B cell (primary cell): ENCODE measurements around the gene MYG1. TPM values are rescaled to one million over a fixed set of nuclear protein-coding genes. Genes with fewer than 3 reads are reported as not detected.

Source experiments
- ATAC-seq: fragments of 200-7000 bp; cut with Tn5 transposase; one replicate; pipeline ENCODE4 v1.10.0; 2021; ENCODE audit warnings: low read depth, mild to moderate bottlenecking, moderate number of reproducible peaks, moderate library complexity
- CTCF ChIA-PET: fragments of 350-600 bp; sonication (Branson Sonifier 250); formaldehyde crosslinking; loops from one replicate; lab custom pipeline; 2021; ENCODE audit warnings: antibody characterized with exemption, inconsistent platforms; lab: Charles Lee
- POLR2A ChIA-PET: fragments of 350-600 bp; sonication (Branson Sonifier 250); formaldehyde crosslinking; loops from one replicate; lab custom pipeline; 2021; ENCODE audit warnings: antibody characterized with exemption; lab: Charles Lee
- DNase-seq: peaks from one replicate; pipeline ENCODE4 v3.0.0; 2013
- H2AFZ ChIP-seq: 2 replicates; pipeline ENCODE4 v1.6.1; 2012; ENCODE audit warnings: mild to moderate bottlenecking, low read depth, low read length; ENCODE audit not compliant: insufficient read depth, poor library complexity, severe bottlenecking
- H3K27ac ChIP-seq, 2 donors: 1 replicate in 1 of 2; 2 replicates in 1 of 2; pipeline ENCODE4 v1.5.1; 2012 to 2013; ENCODE audit warnings: low read length in 2 of 2, mild to moderate bottlenecking in 2 of 2, moderate library complexity in 1 of 2
- H3K27me3 ChIP-seq, 4 experiments: fragments of 200-600 bp in 1 of 4; sonication (generic) in 1 of 4; replicated peaks in 1 of 4; 1 replicate in 2 of 4; 2 replicates in 2 of 4; pipeline versions ENCODE4 v1.6.1 to v1.7.0; 2013 to 2016; ENCODE audit warnings: low read length in 3 of 4, mild to moderate bottlenecking in 2 of 4, mixed read lengths in 1 of 4, moderate library complexity in 1 of 4; ENCODE audit not compliant: insufficient read depth in 4 of 4, control insufficient read depth in 3 of 4; ENCODE audit errors: control extremely low read depth in 1 of 4
- H3K36me3 ChIP-seq, 2 experiments: replicated peaks in 1 of 2; 1 replicate in 1 of 2; 2 replicates in 1 of 2; pipeline versions ENCODE4 v1.6.1 to v1.7.1; 2013; ENCODE audit warnings: low read length in 1 of 2; ENCODE audit not compliant: insufficient read depth in 2 of 2, control insufficient read depth in 1 of 2; ENCODE audit errors: control extremely low read depth in 1 of 2, extremely low read depth in 1 of 2
- H3K4me1 ChIP-seq, 2 donors: fragments of 200-600 bp in 1 of 2; sonication (generic) in 1 of 2; 1 replicate in 1 of 2; 2 replicates in 1 of 2; pipeline versions ENCODE4 v1.5.1 to v1.6.1; 2013 to 2017; ENCODE audit warnings: low read length in 2 of 2; ENCODE audit not compliant: control insufficient read depth in 2 of 2, insufficient read depth in 2 of 2
- H3K4me2 ChIP-seq: replicated peaks from 2 replicates; pipeline ENCODE3; 2012; ENCODE audit warnings: mild to moderate bottlenecking, low read depth, low read length; ENCODE audit not compliant: poor library complexity, severe bottlenecking
- H3K4me3 ChIP-seq, 5 experiments: fragments of 200-600 bp in 1 of 5; sonication (generic) in 1 of 5; 1 replicate in 3 of 5; 2 replicates in 2 of 5; pipeline versions ENCODE4 v1.5.1 to v1.7.0; 2011 to 2016; ENCODE audit warnings: low read length in 4 of 5, mild to moderate bottlenecking in 4 of 5, low read depth in 2 of 5, control low read depth in 1 of 5, moderate library complexity in 1 of 5; ENCODE audit not compliant: insufficient read depth in 1 of 5; ENCODE audit errors: control extremely low read depth in 1 of 5, extremely low read depth in 1 of 5
- H3K79me2 ChIP-seq: fragments of 200-600 bp; sonication (generic); one replicate; pipeline ENCODE4 v1.6.0; 2016; ENCODE audit warnings: low read length; ENCODE audit not compliant: control insufficient read depth, insufficient read depth
- H3K9ac ChIP-seq: fragments of 200-600 bp; sonication (generic); 2 replicates; pipeline ENCODE4 v1.6.1; 2017; ENCODE audit warnings: mild to moderate bottlenecking, low read length, moderate library complexity
- H3K9me3 ChIP-seq, 3 donors: one replicate each; pipeline versions ENCODE4 v1.6.1 to v1.7.1; 2013; ENCODE audit warnings: low read length in 2 of 3; ENCODE audit not compliant: control insufficient read depth in 2 of 3, insufficient read depth in 1 of 3; ENCODE audit errors: control extremely low read depth in 1 of 3
- H4K20me1 ChIP-seq: 2 replicates; pipeline ENCODE4 v1.6.0; 2012; ENCODE audit warnings: mild to moderate bottlenecking, low read length; ENCODE audit not compliant: insufficient read depth, control insufficient read depth, poor library complexity, severe bottlenecking
- H3K27ac Mint-ChIP-seq: one replicate; pipeline ENCODE4 v1.8.0; 2021; ENCODE audit warnings: mixed read lengths
- H3K27me3 Mint-ChIP-seq: one replicate; pipeline ENCODE4 v1.8.0; 2021; ENCODE audit warnings: mixed read lengths
- H3K4me1 Mint-ChIP-seq: one replicate; pipeline ENCODE4 v1.8.0; 2021; ENCODE audit warnings: mixed read lengths
- H3K4me3 Mint-ChIP-seq: one replicate; pipeline ENCODE4 v1.8.0; 2021; ENCODE audit warnings: mixed read lengths
- H3K9me3 Mint-ChIP-seq: one replicate; pipeline ENCODE4 v1.8.0; 2022; ENCODE audit warnings: mixed read lengths; ENCODE audit not compliant: insufficient read depth
- EZH2 ChIP-seq: IDR thresholded peaks from 2 replicates; pipeline ENCODE4 v1.6.1; 2012; ENCODE audit warnings: borderline replicate concordance, low read depth, mild to moderate bottlenecking, moderate library complexity, low read length; ENCODE audit not compliant: insufficient read depth, poor library complexity, severe bottlenecking
- WGBS: methylation state at CpG from one replicate; pipeline ENCODE4 v1.1.5; 2013; ENCODE audit warnings: missing lambda C conversion rate; ENCODE audit not compliant: insufficient coverage; 5-methylcytosine and 5-hydroxymethylcytosine counted together
- intact Hi-C: fragments of 100-400 bp; cut with micrococcal nuclease; formaldehyde crosslinking; loops from one replicate; pipeline ENCODE4 v1.10.0; 2022
- polyA plus RNA-seq: library from polyadenylated mRNA; depleted of rRNA; stranded (reverse); fragments of >200 nt; gene quantifications from 2 replicates; pipeline ENCODE4 v1.2.3, GENCODE V29; 2012
- total RNA-seq, 2 donors: library from RNA; stranded (reverse); fragments of 120-200 nt in 1 of 2; gene quantifications; 1 replicate in 1 of 2; 2 replicates in 1 of 2; pipeline versions ENCODE4 v1.2.3 to v1.2.4, GENCODE V29; 2013 to 2022
- TF ChIP-seq, protein P1 (sequence below): fragments of 200-600 bp; IDR thresholded peaks from one replicate; pipeline ENCODE4 v1.8.0; 2022; ENCODE audit warnings: antibody characterized with exemption, mild to moderate bottlenecking

MYG1 gene
- total and polyA plus RNA-seq, 2 donors (not counting 1 experiment from before 2014, with no cell fraction given), result 46.4 to 48.4 TPM

DNA sequence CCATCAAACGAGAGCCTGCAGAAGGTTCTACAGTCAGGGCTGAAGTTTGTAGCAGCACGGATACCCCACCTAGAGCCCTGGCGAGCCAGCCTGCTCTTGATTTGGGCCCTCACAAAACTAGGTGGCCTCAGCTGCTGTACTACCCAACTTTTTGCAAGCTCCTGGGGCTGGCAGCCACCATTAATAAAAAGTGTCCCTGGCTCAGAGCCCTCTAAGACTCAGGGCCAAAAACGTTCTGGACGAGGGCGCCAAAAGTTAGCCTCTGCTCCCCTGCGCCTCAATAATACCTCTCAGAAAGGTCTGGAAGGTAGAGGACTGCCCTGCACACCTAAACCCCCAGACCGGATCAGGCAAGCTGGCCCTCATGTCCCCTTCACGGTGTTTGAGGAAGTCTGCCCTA, 13.0 kb upstream of the MYG1 start:
- no peaks in the 10 kb centered on the region for H3K4me1 ChIP-seq
- ChIA-PET POLR2A (interaction anchor here (1.1 kb wide), 2 partner anchors 13 to 86 kb away, joined by 3 read pairs; partner anchors contain the start of gene MYG1), CTCF (interaction anchor here (1.1 to 24.0 kb wide), 16 partner anchors 8 to 221 kb away, joined by 3 to 721 read pairs (median 8); partner anchors contain the start of genes AAAS, ESPL1, ITGB7 and PFDN5)
- TF ChIP-seq, protein P1, sequence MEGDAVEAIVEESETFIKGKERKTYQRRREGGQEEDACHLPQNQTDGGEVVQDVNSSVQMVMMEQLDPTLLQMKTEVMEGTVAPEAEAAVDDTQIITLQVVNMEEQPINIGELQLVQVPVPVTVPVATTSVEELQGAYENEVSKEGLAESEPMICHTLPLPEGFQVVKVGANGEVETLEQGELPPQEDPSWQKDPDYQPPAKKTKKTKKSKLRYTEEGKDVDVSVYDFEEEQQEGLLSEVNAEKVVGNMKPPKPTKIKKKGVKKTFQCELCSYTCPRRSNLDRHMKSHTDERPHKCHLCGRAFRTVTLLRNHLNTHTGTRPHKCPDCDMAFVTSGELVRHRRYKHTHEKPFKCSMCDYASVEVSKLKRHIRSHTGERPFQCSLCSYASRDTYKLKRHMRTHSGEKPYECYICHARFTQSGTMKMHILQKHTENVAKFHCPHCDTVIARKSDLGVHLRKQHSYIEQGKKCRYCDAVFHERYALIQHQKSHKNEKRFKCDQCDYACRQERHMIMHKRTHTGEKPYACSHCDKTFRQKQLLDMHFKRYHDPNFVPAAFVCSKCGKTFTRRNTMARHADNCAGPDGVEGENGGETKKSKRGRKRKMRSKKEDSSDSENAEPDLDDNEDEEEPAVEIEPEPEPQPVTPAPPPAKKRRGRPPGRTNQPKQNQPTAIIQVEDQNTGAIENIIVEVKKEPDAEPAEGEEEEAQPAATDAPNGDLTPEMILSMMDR, result no peak
- no peak for TF ChIP-seq EZH2
- no peak overlapping the region for H3K4me3 ChIP-seq
- H3K79me2 ChIP-seq, result no peaks in the 10 kb centered on the region
- Mint-ChIP-seq H3K4me3 (no peak overlapping the region), H3K27me3 (no peaks in the 10 kb centered on the region), H3K27ac (no peak overlapping the region), H3K4me1 (peaks cover 5% of the 10 kb centered on the region), H3K9me3 (no peaks in the 10 kb centered on the region)
- intact Hi-C loops, result no loop called here
- H3K27me3 ChIP-seq, result no peaks in the 10 kb centered on the region
- H3K36me3 ChIP-seq, result no peaks in the 10 kb centered on the region
- no peak overlapping the region for H3K27ac ChIP-seq
- no peak for ATAC-seq
- H3K9ac ChIP-seq, result no peak overlapping the region
- no peaks in the 10 kb centered on the region for H3K9me3 ChIP-seq
- no peak overlapping the region for H3K4me2 ChIP-seq
- no peak overlapping the region for H2AFZ ChIP-seq
- no peaks in the 10 kb centered on the region for H4K20me1 ChIP-seq
- DNase-seq, result no peak
- 97% methylated on average over 9 of the region's 9 CpGs for WGBS

DNA sequence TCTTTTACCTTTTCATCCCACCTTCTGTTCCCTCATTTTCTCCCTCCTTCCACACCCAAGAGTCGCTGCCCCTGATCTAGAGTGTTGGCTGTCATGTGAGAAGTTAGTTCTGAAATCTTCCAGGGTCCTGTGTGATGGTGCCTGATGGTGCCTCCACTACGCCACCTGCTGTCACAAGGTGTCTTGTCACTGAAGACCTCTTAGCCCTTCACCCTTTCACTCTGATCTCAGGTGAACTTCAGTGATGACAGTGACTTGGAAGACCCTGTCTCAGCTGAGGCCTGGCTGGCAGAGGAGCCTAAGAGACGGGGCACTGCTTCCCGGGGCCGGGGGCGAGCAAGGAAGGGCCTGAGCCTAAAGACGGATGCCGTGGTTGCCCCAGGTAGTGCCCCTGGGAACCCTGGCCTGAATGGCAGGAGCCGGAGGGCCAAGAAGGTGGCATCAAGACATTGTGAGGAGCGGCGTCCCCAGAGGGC, 11.7 kb upstream of the MYG1 start:
- peak; percentile 96 for ATAC-seq
- no peaks in the 10 kb centered on the region for H4K20me1 ChIP-seq
- peaks cover 5% of the 10 kb centered on the region for H3K4me1 Mint-ChIP-seq
- H3K9me3 ChIP-seq, result no peaks in the 10 kb centered on the region
- no peaks in the 10 kb centered on the region for H3K79me2 ChIP-seq
- no peak overlapping the region for H3K4me3 ChIP-seq
- no peak overlapping the region for H3K4me2 ChIP-seq
- intact Hi-C loops, result loop anchor here (1.0 kb wide), 1 partner anchor 128 kb away; no protein-coding TSS in a partner anchor
- H3K27me3 ChIP-seq, result no peaks in the 10 kb centered on the region
- no peaks in the 10 kb centered on the region for H3K4me1 ChIP-seq
- no peak overlapping the region for H3K9ac ChIP-seq
- no peaks in the 10 kb centered on the region for H3K36me3 ChIP-seq
- H3K4me3 Mint-ChIP-seq, result no peak overlapping the region
- peak; percentile 85 for DNase-seq
- peak overlapping the region; percentile 28 for H3K27ac Mint-ChIP-seq
- no peaks in the 10 kb centered on the region for H3K9me3 Mint-ChIP-seq
- no peaks in the 10 kb centered on the region for H3K27me3 Mint-ChIP-seq
- CTCF ChIA-PET, result interaction anchor here (0.7 to 24.0 kb wide), 23 partner anchors 8 to 222 kb away, joined by 3 to 721 read pairs (median 7); partner anchors contain the start of genes AAAS, ESPL1, ITGB7 and PFDN5
- WGBS, result 86% methylated on average over 10 of the region's 11 CpGs
- POLR2A ChIA-PET, result no interaction called here
- H3K27ac ChIP-seq, result no peak overlapping the region
- peak overlapping the region; percentile 4 for H2AFZ ChIP-seq
- no peak for TF ChIP-seq EZH2
- TF ChIP-seq, protein P1, result peak; percentile 82
